Measurements from ENCODE around the gene CHTOP.
"Not testable (repeated sequence)": the region's sequence is repeated elsewhere in the genome, so short reads cannot be mapped to it uniquely, and the experiment has no call there.

The CHTOP gene, protein sequence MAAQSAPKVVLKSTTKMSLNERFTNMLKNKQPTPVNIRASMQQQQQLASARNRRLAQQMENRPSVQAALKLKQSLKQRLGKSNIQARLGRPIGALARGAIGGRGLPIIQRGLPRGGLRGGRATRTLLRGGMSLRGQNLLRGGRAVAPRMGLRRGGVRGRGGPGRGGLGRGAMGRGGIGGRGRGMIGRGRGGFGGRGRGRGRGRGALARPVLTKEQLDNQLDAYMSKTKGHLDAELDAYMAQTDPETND

DNA sequence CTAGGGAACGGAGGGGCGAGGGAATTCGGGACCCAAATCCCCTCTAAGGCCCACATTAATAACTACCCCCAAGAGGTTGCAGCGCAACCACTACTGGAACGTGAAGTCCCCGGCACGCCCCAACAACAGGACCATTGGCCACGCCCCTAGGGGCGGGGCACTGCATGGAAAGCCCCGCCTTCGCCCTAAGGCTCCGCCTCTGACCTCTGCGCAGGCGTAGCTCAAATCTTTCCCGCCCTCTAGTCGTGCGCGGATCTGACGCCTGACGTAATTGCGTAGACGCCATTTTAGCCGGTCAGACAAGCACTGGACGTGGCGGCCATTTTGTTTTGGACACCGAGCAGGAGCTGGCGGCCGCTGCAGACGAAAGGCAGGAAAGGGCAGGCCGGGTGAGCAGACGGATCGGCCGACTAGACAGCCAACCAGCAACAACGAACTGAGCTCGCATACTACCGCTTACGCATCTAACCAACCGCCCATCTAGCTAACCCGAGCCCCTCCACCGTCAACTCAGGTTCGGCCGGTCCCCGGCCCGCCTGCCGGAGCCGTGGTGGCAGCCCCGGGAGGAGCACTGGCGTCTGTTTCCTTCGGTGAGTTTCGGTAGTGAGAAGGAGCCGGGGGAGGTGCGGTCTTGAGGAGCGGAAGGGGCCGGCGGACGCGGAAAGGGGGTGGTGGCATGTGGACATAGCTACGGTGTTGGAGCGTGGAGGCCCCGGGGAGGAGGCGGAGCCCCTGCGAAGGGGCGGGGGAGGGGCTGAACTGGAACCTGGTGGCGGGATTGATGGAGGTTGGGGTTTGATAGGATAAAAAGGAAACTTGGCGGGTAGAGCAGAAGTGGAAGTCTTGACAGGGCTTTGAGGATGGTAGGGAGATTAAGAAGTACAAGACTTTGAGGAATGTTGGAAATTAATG, at the start of gene CHTOP:
CHTOP (plus strand) TSS at position 313 of the 912 bp plus-strand sequence. CDS start 2,523 bp downstream, outside the sequence.
- DNase-seq (ENCODE audit: low read depth) = peak; percentile 97

DNA sequence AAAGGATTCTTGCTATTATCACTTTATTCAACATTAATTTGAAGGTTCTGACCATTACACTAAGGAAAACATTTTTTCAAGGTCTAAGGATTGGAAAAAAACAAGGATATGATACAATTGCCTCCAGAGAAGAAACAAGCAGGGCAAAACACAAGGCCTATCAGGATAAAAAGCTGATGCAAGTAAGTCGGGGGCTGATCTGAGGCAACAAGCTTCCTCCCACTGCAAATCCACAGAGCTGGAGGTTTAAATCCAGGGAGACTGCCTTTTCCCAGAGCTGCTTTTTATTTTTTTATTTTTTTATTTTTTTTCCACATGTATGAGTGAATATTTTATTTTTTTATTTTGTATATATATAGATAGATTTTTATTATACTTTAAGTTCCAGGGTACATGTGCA, 48.9 kb upstream of the CHTOP start:
- no peak for DNase-seq (ENCODE audit: low read depth)

DNA sequence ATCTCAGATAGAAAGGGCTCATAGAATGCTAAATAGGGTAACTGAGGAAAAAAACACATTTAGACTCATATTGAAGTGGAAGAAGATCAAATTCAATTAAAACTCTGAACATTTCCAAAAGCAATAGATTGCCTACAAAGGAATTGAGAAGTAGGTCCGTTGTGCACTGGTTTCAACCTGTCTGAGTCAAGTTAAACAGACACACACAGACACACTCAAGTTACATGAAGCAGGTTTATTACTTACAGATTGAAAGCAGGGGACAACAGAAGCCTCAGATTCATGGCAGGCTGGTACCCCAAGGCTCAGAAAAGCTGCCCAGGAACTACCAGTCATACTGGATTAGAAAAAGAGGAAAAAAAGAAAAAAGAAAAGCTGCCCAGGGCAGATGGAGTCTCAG, 47.5 kb upstream of the CHTOP start:
- no peak for DNase-seq (ENCODE audit: low read depth)

DNA sequence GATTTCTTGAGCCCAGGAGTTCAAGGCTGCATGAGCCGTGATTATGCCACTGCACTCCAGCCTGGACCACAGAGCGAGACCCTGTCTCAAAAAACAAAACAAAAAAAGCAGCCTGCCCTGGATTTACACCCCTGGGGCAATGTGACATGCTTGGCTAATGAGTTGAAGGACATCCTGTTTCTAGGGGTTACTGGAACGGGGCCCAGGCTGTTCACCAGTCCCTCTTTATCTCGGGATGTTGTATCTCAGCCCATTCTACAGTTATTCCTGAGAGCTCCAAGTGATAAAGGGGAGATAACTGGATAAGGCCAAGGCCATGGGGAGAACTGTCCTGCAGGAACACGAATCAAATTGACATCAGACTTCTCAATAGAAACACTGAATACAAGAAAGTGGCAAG, 46.6 kb upstream of the CHTOP start:
- no peak for DNase-seq (ENCODE audit: low read depth)

DNA sequence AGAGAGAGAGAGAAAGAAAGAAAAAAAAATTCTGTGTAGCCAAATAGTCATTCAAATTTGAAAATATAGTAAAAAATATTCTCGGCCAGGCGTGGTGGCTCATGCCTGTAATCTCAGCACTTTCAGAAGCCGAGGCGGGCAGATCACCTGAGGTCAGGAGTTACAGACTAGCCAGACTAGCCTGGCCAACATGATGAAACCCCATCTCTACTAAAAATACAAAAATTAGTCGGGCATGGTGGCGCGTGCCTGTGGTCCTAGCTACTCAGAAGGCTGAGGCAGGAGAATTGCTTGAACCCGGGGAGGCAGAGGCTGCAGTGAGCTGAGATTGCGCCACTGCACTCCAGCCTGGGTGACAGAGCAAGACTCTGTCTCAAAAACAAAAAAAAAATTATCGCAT, 45.8 kb upstream of the CHTOP start:
- DNase-seq (ENCODE audit: low read depth) = not testable (repeated sequence)

DNA sequence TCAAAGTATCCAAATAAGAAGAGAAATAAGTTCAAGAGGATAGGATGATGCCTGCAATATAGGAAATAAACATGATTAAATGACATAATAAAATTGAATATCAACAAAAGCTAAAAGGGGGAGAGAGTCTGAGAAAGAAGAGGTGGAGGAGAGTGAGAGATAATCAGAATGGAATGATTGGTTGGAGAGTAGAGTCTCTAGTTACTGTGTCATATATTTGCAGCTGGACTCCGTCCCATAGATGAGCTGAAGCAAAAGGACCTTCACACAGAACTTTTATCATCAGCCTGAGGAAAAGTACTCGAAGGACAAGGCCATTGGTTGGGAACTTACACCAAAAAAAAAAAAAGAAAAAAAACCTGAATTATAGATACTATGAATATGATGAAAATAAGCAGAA, 45.4 kb upstream of the CHTOP start:
- DNase-seq (ENCODE audit: low read depth) = no peak

DNA sequence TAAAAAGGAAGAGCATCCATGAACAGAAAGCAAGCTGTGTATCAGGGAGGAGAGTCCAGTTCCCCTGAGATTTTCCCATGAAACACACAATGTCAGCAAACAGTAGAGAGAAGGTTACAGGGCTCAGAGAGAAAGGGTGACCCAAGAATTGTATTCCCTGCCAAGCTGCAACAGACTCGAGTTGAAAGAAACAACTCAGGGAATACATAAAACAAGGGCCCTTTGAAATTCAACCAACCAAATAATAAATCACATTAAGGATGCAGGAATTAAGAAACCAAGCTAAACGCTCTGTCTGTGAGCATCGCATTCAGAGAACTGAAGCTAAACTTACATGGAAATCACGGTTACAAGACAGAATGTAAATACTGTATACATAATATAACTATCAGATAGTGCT, 41.1 kb upstream of the CHTOP start:
- DNase-seq (ENCODE audit: low read depth) = no peak

DNA sequence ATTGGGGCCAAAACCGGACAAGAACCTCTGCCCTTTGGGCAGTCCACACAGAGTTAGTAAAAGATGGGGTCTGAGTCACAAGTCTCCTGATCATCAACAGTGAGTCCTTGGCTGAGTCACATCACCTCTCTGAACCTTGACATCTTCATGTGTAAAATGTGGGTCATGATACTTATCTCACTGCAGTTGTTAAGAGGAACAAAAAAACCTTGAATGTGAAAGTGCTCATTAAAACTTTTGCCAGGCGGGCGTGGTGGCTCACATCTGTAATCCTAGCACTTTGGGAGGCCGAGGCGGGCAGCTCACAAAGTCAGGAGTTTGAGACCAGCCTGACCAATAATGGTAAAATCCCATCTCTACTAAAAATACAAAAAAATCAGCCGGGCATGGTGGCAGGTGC, 36.7 kb upstream of the CHTOP start:
- DNase-seq (ENCODE audit: low read depth) = peak; percentile 77

DNA sequence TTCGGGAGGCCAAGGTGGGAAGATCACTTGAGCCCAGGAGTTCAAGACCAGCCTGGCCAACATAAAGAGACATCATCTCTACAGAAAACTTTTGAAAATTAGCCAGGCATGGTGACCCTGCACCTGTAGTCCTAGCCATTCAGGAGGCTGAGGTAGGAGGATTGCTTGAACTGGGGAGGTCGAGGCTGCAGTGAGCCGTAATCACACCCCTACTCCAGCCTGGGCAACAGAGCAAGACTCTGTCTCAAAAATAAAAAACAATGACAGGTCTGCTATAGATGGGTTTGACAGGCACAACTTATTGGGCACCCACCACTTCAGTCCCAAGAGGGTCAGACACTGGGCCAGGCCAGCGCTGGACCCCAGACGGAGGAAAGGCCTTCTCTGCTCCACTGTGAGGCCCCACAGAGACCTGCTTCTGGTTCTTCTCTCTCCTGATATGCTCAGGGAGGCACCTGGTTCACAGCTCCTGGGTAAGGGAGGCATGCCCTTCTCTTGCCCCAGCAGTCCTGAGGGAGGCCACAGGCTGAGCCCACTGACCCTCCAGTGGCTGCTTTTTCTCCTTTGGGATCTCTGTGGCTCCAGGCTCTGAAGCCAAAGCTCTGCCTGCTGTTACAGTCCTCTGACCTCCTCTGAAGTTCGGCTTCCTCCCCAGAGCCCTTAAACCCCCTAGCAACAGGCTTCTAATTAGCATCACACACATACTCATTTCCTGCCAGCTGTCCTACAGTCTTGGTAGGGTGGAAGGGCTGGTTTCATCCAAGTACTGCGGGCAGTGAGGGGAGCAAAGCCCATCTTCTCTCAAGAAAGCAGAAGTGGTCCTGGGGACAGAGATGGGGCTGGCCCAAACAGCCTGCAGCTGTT, 35.3 kb upstream of the CHTOP start:
- no peak for DNase-seq (ENCODE audit: low read depth)

DNA sequence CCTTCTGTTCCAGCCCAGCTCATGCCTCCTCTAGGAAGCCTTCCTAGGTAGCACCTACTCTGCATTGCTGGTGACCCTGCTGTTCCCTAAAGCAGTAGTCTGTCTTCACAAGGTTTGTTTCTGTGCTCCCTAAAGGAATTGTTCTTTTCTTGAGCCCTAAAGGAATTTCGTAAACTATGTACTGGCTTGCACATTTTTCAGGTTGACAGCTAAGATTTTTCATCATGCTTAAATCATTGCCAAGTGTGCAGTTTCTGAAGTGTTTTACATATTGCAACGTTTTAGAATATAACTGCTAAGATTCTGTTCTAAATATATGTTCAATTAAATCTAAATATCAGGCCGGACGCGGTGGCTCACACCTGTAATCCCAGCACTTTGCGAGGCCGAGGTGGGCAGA, 34.0 kb upstream of the CHTOP start:
- DNase-seq (ENCODE audit: low read depth) = no peak

DNA sequence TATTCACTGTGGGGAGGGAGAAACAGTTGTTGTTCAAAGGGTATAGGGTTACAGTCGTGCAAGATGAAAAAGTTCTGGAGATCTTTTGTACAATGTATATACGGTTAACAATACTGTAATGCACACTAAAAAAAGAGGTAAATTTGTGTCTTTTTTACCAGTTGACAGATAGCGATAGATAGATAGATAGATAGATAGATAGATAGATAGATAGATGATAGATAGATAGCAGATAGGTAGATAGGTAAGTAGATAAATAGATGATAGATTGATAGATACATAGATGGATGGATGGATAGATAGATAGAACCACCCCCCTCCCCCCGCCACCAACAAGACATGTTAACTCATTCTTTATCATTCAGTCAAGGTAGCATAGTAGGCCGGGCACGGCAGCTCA, 31.1 kb upstream of the CHTOP start:
- DNase-seq (ENCODE audit: low read depth) = no peak

DNA sequence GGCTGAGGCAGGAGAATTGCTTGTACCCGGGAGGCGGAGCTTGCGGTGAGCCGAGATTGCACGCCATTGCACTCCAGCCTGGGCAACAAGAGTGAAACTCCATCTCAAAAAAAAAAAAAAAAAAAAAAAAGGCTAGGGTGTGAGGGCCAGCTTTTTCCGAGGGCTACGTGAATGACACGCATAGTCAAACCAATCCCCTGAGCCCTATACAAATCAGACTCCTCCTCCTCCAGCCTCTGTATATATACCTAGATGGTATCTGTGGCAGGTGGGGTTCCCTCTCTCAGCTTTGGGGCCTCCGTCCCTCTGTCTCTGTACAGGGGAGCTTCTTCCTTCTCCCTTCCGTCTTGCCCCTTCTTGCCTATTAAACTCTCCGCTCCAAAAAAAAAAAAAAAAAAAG, 27.7 kb upstream of the CHTOP start:
- no peak for DNase-seq (ENCODE audit: low read depth)

DNA sequence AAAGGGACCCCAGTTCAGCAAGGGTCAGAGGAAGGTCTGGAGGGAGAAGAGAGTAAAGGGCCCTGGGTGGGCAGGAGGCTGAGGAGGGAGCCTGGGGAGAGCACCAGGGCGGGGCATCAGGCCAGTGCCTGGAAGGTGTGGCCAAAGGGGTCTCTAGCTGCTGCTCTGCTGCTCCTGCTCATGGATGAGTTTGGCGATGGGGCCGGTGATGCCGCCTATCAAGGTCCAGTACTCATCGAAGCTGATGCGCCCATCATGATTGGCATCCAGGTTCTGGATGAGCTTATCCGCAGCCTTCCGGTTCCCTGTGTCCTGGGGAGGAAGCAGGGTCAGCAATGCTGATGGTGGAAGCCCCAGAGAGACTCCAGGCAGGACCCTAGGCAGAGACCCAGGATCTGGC, 26.5 kb upstream of the CHTOP start:
- DNase-seq (ENCODE audit: low read depth) = no peak

DNA sequence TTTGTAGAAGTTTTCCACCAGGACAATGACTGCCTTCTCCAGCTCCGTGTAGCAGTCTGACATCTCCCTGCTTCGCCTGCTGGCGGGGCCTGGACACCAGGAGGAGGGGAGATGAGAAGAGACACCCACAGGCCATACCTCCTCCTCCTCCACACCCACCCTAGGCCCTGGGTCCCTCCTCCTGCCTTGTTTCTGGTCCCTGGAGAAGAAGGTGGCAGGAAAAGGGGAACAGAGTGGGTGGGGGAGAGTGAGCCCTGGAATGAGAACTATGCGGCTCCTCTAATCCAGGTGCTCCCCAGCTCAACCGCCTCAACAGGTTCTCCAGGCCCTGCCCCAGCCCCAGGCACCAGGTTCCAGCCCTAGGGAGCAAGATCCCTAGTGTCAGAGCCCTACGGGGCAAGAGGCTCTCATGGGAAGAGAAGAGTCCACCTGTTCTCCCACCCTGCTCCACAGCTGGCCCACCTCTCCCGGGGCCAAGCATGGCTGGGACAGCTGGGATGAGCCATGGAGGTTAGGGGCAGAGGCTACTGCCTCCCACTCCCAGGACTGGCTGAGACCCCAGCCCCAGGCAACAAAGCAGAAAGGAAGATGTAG, 25.7 kb upstream of the CHTOP start:
- no peak for DNase-seq (ENCODE audit: low read depth)

DNA sequence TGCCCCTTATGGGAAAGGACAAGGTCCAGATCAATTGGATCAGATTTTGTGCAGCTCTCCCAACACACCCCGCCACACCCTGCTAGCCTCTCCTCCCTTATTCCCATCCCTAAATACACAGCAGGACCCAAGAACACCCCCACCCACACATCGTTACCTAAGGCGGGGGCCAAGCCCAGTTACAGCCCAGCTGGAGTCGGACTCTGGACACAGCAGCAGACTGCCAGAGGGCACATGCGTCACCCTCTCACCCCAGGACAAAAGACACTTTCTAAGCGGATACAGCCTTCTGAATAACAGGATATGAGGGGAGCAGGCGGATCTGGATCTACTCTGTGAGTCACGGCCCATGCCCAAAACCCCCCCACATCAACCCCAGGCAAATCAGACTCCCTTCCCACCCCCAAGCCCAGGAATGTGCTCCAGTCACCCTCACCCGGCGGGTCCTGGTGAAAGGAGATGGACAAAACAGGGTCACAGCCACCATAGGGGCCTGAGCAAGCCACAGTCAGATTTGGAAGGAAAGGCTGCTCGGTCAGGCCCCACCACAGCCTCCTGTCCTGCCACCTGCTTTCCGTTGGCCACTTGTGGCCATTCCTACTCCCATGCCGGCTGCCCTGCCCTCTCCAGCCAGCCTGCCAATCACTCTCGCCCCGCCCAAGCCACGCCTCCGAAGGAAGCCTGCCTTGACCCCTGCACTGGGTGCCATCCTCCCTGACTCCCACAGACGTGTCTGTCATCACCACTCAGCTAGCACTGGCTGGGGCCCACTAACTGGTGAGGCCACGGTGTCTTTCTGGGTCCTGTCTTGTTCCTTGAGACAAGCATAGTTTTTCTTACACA, 24.9 kb upstream of the CHTOP start:
- DNase-seq (ENCODE audit: low read depth) = peak; percentile 97

DNA sequence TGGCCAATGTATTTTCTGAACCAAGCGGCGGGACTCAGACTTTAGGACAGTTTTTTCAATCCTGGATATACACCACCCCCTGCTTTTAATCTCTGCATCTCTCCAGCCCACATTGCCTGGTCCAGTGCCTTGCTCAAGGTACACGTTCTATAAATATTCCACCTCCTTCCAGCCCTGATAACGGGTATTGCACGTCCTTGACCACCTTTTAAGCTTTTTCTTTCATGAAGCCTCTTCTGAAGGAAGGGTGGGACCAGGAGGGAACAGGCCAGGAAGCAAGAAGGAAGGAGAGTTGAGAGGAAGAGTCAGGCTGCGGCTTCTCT, 24.3 kb upstream of the CHTOP start:
- no peak for DNase-seq (ENCODE audit: low read depth)

DNA sequence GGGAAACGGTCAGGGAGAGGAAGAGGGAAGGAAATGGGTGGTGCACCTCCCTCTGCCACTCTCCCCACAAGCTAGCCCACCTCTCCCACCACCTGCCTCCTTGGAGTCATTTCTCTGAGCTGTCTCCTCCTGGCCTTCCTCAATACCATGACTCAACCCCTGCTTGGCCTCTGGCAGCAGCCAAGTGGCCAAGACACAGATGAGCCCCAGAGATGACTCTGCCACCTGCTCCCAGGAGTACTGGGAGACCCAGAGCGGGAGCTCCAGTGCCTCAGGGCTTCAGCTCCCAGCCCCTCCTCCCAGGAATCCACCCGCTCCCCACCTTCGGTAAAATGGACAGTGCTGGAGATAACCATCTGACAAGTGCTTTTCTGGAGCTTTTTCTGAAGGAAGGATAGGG, 23.5 kb upstream of the CHTOP start:
- no peak for DNase-seq (ENCODE audit: low read depth)

DNA sequence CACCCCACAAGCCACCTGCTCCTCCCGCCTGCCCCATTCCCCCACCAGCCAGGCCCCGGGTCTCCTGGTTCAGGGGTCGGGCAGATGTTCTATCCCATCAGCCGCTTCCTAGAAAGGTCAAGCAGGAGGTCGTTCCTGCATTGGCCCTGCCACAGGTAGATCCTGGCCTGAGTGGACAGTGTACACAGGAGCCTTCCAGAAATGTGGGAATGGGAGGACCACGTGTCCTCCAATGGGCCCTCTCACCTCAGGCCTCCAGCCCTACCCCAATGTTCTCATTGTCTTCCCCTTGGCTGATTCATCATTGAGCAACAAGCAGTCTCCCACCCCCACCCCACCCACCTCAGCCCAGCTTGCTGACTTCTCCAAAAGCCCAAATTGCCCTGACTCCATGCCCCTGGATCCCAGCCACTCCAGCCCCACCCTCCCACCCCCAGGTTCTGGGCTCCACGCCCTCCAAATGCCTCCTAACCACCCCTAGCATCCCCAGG, 23.0 kb upstream of the CHTOP start:
- DNase-seq (ENCODE audit: low read depth) = no peak

DNA sequence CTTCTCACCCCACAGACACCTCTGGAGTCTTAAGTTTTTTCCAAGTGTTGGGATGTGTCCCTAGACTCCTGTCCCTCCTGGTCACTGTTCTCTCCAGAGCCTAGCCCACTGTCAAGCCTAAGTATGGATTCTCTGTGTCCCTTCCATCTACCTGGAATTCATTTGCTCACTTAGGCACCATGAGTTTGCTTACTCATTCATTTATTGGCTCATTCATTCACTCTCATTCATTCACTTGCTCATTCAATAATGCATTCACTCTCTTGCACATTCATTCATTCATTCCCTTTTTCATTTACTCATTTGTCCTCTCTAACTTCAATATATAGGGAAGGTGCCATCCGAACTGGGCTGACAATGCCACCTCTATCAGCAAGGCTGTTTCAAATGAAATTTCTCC, 22.5 kb upstream of the CHTOP start:
- no peak for DNase-seq (ENCODE audit: low read depth)

DNA sequence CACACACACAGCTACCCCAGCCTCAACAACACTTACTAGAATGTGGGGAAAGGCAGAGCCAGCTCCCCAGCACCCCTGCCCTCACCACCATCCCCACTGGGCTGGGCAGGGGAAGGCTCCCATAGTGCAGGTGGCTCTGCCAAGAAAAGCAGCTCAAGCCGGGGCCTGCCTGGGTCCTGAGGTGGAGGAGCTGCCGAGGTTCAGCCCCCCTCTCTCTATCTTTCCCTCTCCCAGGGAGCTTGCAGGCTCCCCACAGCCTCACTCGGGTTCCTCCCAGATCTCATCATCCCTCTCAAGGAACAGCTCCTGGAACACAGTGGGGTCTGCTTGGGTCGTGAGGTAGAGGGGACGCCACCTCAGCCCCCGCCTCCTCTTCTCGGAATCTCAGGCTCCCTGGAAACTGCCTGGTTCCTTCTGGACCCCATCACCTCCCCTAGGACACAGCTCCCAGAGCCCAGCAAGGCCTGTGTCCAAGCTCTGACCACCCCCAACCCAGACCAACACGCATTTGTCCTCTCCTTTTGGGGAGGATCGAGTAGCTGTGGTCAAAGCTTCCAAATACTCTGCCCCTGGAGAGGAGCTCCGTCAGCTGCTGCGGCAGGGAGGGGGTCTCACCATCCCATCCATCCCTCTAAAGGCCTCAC, 21.6 kb upstream of the CHTOP start:
- no peak for DNase-seq (ENCODE audit: low read depth)
